Ovary (tissue), 3 donors: Measurements from ENCODE around the gene MACROH2A1.

Experiments
- CTCF ChIP-seq, 3 donors: fragments of 450-650 bp in 2 of 3; fragments of 200-600 bp in 1 of 3; IDR thresholded peaks; one replicate each; pipeline versions ENCODE4 v1.5.1 to v1.8.0; 2016 to 2022; ENCODE audit warnings: antibody characterized with exemption in 3 of 3, mild to moderate bottlenecking in 1 of 3
- EP300 ChIP-seq: sonication (generic); formaldehyde crosslinking; IDR thresholded peaks from one replicate; pipeline ENCODE4 v1.6.1; 2017; ENCODE audit warnings: antibody characterized with exemption
- POLR2A ChIP-seq: fragments of 450-650 bp; IDR thresholded peaks from one replicate; pipeline ENCODE4 v1.6.1; 2017; ENCODE audit warnings: antibody characterized with exemption, mild to moderate bottlenecking, moderate library complexity
- donor health status: DM: no; HTN: no; CAD: no.

DNA sequence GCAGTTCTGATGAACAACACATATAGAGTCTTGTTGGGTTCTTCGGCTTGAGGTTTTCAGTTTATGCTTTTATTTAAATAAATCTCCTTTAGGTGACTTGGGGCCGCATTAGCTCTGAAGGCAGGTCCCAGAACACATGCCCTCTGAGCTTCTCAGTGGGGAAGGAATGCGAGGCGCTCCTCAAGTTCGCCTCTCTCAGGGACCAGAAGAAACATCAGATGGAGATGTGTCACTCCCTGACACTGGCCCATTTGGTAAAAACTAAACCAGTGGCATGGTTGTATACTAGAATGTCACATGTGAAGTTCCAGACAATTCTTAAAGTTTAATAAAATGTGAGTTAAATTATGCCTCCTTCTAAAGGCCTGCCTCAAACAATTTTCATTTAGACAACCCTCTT is 1.9 kb downstream of the MACROH2A1 start:
- TF ChIP-seq CTCF (IDR thresholded peaks at IDR 0.05) (no peak), POLR2A (no peak), EP300 (no peak)
